ENCODE results near the gene GSK3A. TPM values are rescaled to one million over a fixed set of nuclear protein-coding genes. Genes with fewer than 3 reads are reported as not detected.

GSK3A gene
- total and polyA plus RNA-seq, 9 of the 15 experiments (the other 6 are each of a cell fraction or from before 2014, with no cell fraction given): 0.62 to 90.7 (median 33.3) TPM

DNA sequence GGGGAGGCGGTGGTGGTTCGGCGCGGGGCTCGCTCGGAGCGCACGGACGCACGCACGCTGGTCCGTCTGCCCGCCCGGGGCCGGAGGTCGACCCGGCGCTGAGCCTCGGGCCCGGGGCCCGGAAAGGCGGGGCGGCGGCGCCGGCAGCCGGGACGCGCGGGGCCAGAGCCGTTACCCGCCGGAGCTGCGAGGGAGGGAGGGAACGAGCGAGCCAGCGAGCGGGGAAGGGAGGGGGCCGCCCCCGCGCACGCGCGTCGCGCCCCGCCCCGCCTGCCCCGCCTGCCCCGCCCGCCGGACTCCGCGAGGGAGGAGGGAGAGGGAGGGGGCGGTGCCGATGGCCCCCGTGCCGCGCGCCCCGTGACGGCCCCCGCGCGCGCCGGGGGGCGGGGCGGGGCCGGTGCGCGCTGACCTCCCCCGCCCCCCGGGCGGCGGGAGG lies 41.7 kb upstream of the GSK3A start (continued):
- TF ChIP-seq, protein P1, sequence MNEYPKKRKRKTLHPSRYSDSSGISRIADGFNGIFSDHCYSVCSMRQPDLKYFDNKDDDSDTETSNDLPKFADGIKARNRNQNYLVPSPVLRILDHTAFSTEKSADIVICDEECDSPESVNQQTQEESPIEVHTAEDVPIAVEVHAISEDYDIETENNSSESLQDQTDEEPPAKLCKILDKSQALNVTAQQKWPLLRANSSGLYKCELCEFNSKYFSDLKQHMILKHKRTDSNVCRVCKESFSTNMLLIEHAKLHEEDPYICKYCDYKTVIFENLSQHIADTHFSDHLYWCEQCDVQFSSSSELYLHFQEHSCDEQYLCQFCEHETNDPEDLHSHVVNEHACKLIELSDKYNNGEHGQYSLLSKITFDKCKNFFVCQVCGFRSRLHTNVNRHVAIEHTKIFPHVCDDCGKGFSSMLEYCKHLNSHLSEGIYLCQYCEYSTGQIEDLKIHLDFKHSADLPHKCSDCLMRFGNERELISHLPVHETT (CRISPR knock-in tag; conservative IDR thresholded peaks at IDR 0.05 in 1 of 2, IDR thresholded peaks at IDR 0.05 in 1 of 2): peak in 1 of 2 experiments; percentile 96; a peak in 2 of 4 replicates
- TF ChIP-seq CBX3 (IDR thresholded peaks at IDR 0.05; ENCODE audit: borderline replicate concordance in 1 of 2, low read length in 2 of 2) (no peak), FOXK2 (conservative IDR thresholded peaks at IDR 0.05 in 1 of 2, IDR thresholded peaks at IDR 0.05 in 1 of 2; ENCODE audit: low read depth in 2 of 2) (no peak), RBBP5 (IDR thresholded peaks at IDR 0.05; ENCODE audit: borderline replicate concordance, insufficient read depth, low read length, poor library complexity, severe bottlenecking) (peak; percentile 24), CREM (IDR thresholded peaks at IDR 0.05; ENCODE audit: low read depth) (peak; percentile 79), RBM39 (optimal IDR thresholded peaks at IDR 0.05; ENCODE audit: low read depth, low read length) (no peak), KDM1A (IDR thresholded peaks at IDR 0.05) (no peak), NONO (IDR thresholded peaks at IDR 0.05; ENCODE audit: low read depth in 2 of 2, low read length in 1 of 2) (peak in 1 of 2 experiments; percentile 91; a peak in 2 of 4 replicates), CCNT2 (IDR thresholded peaks at IDR 0.05; ENCODE audit: borderline replicate concordance, extremely low read depth, insufficient read length, low read depth, low read length) (peak; percentile 81), SREBF2 (CRISPR knock-in tag; IDR thresholded peaks at IDR 0.05) (no peak), NCOA2 (IDR thresholded peaks at IDR 0.05; ENCODE audit: partially characterized antibody in 2 of 2) (no peak), ZBTB7A (IDR thresholded peaks at IDR 0.05; ENCODE audit: borderline replicate concordance, control insufficient read depth, low read depth, low read length) (peak; percentile 89; the same call in 1 of the 2 replicates)
- TF ChIP-seq, protein P2, sequence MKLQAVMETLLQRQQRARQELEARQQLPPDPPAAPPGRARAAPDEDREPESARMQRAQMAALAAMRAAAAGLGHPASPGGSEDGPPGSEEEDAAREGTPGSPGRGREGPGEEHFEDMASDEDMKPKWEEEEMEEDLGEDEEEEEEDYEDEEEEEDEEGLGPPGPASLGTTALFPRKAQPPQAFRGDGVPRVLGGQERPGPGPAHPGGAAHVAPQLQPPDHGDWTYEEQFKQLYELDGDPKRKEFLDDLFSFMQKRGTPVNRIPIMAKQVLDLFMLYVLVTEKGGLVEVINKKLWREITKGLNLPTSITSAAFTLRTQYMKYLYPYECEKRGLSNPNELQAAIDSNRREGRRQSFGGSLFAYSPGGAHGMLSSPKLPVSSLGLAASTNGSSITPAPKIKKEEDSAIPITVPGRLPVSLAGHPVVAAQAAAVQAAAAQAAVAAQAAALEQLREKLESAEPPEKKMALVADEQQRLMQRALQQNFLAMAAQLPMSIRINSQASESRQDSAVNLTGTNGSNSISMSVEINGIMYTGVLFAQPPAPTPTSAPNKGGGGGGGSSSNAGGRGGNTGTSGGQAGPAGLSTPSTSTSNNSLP (IDR thresholded peaks at IDR 0.05; ENCODE audit: borderline replicate concordance, low read depth, low read length): no peak
- TF ChIP-seq, protein P3, sequence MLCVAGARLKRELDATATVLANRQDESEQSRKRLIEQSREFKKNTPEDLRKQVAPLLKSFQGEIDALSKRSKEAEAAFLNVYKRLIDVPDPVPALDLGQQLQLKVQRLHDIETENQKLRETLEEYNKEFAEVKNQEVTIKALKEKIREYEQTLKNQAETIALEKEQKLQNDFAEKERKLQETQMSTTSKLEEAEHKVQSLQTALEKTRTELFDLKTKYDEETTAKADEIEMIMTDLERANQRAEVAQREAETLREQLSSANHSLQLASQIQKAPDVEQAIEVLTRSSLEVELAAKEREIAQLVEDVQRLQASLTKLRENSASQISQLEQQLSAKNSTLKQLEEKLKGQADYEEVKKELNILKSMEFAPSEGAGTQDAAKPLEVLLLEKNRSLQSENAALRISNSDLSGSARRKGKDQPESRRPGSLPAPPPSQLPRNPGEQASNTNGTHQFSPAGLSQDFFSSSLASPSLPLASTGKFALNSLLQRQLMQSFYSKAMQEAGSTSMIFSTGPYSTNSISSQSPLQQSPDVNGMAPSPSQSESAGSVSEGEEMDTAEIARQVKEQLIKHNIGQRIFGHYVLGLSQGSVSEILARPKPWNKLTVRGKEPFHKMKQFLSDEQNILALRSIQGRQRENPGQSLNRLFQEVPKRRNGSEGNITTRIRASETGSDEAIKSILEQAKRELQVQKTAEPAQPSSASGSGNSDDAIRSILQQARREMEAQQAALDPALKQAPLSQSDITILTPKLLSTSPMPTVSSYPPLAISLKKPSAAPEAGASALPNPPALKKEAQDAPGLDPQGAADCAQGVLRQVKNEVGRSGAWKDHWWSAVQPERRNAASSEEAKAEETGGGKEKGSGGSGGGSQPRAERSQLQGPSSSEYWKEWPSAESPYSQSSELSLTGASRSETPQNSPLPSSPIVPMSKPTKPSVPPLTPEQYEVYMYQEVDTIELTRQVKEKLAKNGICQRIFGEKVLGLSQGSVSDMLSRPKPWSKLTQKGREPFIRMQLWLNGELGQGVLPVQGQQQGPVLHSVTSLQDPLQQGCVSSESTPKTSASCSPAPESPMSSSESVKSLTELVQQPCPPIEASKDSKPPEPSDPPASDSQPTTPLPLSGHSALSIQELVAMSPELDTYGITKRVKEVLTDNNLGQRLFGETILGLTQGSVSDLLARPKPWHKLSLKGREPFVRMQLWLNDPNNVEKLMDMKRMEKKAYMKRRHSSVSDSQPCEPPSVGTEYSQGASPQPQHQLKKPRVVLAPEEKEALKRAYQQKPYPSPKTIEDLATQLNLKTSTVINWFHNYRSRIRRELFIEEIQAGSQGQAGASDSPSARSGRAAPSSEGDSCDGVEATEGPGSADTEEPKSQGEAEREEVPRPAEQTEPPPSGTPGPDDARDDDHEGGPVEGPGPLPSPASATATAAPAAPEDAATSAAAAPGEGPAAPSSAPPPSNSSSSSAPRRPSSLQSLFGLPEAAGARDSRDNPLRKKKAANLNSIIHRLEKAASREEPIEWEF (CRISPR knock-in tag; IDR thresholded peaks at IDR 0.05): no peak
- TF ChIP-seq, protein P4, sequence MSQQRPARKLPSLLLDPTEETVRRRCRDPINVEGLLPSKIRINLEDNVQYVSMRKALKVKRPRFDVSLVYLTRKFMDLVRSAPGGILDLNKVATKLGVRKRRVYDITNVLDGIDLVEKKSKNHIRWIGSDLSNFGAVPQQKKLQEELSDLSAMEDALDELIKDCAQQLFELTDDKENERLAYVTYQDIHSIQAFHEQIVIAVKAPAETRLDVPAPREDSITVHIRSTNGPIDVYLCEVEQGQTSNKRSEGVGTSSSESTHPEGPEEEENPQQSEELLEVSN (IDR thresholded peaks at IDR 0.05; ENCODE audit: borderline replicate concordance in 1 of 2, extremely low read depth in 1 of 2, insufficient read depth in 1 of 2, insufficient read length in 1 of 2, low read depth in 1 of 2, low read length in 1 of 2, poor library complexity in 1 of 2, severe bottlenecking in 1 of 2): peak in 1 of 2 experiments; percentile 49
